HTR-8/SVneo (cell line): Measurements from ENCODE around the gene TNFAIP8L3.
"Not testable (repeated sequence)": the region's sequence is repeated elsewhere in the genome, so short reads cannot be mapped to it uniquely, and the experiment has no call there.

Experiments
- DNase-seq: peaks from one replicate; pipeline ENCODE4 v3.0.0; 2011; ENCODE audit warnings: low spot score, mixed read lengths; ENCODE audit not compliant: insufficient read length
- FAIRE-seq: peaks from 2 replicates; lab custom pipeline; 2011; peaks lifted over from hg19 to GRCh38; lab: Jason Lieb, UNC

The TNFAIP8L3 gene

DNA sequence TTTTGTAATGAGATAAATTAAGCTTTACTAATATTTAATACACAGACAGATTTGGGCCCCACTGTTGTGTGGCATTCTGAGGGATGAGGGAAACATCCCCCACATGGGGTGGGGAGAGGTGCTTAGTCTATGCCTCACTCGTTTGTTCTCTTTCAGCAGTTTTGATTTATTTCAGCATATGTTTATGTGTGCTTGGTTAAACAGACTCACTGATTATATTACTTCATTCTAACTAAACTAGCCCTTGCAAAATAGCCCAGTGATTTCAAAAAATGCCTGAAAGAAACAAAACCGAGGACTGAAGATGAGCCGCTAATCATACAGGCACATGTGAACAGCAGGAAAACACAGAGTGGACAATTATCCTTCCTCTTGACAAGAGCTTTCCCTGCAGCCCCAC, 27.2 kb downstream of the TNFAIP8L3 start:
- FAIRE-seq (no peak), DNase-seq (no peak)

DNA sequence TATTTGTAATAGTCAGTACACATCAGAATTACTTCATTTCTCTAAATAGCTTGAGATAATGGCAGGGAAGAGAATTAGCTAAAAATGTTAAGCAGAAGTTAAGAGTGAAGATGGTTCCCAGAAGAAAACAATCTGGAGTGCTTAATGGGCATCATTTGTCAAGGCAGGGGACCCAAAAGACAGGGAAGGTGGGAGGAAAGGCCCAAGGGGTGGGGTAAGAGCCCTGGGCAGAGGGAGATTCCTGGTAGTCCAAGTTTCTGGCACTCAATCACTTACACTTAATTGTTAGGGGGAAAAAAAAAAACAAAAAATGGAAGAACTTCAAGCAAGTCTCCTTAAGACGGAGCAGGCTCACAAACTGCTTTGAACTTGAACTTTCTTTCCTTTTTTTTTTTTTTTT, 28.9 kb downstream of the TNFAIP8L3 start:
- DNase-seq (no peak), FAIRE-seq (no peak)

GRCh38 chr15:51065261-51065660, 29.4 kb downstream of the TNFAIP8L3 start:
- no peak for DNase-seq

DNA sequence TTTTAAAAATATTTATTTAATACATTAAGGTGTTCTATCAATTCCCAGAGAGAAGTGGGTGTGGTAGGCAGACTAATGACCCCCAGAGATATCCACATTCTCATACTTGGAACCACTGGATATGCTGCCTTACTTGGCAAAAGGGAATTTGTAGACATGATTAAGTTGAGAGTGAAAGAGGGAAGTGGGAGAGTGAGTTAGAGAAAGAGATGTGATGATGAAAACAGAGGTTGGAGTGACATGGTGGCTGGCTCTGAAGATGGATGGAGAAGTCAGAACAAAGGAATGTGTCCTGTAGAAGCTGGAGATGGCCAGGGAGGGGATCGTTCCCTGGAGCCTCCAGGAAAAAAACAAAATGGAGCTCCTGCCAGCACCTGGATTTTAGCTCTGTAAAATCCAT, 32.0 kb downstream of the TNFAIP8L3 start:
- FAIRE-seq (no peak), DNase-seq (no peak)

More at GRCh38 chr15:51065261-51065660, 29.4 kb downstream of the TNFAIP8L3 start:
- FAIRE-seq, result no peak

DNA sequence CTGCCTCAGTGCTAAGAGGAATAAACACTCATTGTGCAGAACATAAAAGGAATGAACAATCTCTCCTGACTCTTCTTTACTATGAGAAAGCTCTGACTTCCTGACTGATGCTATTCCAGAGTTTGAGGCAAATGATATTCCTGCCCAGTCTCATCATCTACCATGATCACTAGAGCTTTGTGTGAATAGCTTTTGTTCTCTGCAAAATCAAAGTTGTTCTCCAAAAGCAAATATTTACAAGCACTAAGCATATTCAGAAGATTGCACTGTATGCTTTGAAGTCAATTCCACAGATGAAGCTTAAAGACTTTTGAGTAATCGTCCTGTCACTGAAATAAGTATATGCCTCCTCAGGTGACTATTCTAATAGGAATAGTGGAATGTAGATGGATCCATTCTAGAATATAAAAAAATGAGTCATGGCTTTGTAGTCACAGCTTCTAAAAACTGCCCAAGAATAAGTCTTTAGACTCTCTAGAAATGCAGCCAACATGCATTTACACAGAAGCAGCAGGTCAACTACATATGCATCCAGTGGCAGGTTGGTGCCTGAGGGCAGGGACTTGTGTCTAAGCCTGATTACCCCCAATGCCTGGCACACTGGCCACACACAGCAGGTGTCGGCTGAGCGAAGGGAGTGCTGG, 34.6 kb downstream of the TNFAIP8L3 start:
- DNase-seq (no peak), FAIRE-seq (no peak)

DNA sequence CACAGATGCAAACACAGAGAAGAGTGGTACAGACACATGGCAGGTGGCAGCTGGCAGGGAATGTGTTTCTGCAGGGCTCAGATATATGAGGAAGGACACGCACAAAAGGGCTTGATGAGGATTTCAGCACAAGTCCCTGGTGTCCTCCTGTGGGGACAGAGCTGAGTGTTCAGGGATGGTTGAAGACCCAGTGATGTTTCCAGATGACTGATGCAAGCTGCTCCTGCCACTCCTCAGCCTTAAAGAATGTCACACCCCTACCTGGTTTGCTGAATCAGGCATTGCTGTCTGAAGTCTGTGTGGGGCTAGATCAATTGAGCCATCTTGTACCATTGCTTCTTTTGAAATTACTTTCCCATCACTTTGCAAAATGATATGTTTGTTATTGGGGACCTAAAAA, 40.2 kb downstream of the TNFAIP8L3 start:
- DNase-seq (no peak), FAIRE-seq (no peak)

DNA sequence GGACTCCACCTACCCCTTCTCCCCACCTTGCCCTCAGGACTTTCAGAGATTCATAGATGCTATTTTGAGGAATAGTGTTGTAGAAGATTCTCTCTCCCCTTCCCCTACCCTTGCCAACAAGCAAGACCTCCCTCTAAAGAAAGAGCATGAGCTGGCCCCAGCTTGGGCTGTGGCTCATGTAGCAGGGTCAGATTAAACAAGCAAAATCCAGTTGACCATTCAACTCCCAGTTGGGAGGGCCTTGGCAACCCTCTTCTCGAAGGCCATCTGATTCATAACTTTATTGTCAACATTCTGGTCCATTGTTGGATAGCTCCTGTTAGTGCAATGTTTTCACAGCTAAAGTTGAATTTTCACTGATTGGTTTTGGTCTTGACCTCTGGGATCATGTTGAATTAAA, 41.1 kb downstream of the TNFAIP8L3 start:
- FAIRE-seq, result no peak
- DNase-seq, result no peak

DNA sequence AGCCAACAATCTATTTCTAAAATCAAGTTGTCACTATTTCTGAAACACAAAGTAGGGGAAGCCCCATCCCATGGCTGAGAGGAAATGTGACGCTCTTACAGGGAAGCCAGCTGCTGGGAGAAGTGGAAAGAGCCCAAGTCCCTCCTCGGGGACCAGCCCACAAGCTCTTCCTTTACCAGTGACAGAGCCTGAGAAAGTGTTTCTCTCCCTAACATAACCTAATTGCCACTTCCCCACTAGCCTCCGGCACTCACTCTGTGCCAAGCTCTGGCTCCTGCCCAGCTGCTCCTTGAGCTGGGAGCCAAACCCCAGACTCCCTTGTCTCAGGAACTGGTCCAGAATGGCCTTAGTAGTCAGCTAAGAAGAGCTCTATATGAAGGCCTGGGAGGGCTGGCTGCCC, 42.9 kb downstream of the TNFAIP8L3 start:
- DNase-seq (no peak), FAIRE-seq (no peak)

DNA sequence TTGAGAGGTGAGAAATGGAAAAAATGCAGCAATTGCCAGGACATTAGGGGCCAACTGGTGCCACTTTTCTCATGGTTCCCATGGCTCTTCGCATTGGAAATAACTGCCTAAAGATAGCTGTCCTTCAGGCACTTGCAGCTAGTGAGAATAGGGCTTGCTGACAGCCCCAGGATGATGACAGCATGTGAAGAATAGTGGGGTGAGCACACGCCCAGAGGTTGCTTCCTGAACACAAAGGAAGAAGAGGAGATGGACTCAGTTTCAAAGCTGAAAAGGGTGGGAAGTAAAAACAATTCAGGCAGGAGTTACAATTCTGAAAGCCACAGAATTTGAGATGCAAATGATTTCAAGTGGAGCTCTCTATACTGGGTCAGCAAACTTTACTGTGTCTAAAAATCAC, 45.6 kb downstream of the TNFAIP8L3 start:
- FAIRE-seq, result no peak

GRCh38 chr15:51048308-51048707, 46.4 kb downstream of the TNFAIP8L3 start:
- FAIRE-seq, result no peak
- no peak for DNase-seq

More for the DNA sequence above, 45.6 kb downstream of the TNFAIP8L3 start:
- no peak for DNase-seq

DNA sequence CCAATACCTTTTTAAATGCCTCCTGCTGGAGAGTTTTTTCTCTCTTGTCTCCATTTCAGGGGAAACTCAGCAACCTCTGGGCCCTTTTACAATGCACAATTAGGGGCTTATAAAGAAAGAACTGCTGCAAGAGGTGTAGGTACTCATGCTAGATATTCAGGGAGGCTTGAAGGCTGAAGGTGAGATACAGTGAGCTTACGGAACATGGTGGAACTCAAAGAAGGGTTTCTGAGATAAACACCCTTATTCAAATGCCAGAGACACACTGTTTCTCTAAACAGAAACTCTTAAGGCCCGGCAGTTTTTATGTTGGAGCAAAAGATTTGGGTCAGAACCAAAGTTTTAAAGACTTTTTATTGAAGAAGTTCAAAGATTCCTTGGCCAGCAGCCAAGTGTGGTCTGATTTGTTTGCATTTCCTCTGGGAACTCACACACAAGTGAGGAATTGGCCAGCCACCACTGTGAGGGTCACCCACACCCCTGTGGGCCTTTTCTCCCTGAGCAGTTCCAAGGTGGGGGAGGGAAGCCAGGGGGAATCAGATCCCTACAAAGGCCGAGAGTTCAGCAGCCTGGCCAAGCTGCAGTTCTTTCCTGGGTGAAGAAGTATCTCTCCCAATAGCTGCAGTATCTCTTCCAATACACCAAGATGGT, 47.8 kb downstream of the TNFAIP8L3 start:
- DNase-seq, result no peak
- no peak for FAIRE-seq

DNA sequence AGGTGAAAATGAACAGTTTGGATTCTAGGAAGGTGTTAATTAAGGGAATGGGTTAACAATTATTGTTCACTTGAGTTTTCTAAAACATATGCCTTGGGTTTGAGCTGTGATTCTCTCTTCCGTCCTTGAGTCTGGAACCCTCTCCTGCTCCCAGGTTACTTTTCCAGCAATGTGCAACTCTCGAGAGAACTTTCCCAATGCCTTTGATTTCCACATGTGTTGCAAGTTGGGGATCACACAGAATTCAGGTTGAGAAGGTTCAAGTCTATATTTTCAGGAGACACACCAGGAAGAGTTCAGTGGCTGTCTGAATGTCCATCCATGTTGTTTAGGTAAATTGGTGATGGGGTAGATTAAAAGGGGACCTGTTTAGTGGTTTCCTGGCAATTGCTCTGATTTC, 48.7 kb downstream of the TNFAIP8L3 start:
- FAIRE-seq, result no peak

GRCh38 chr15:51044037-51044727, 50.5 kb downstream of the TNFAIP8L3 start:
- FAIRE-seq (no peak), DNase-seq (no peak)

More for the DNA sequence above, 48.7 kb downstream of the TNFAIP8L3 start:
- no peak for DNase-seq

DNA sequence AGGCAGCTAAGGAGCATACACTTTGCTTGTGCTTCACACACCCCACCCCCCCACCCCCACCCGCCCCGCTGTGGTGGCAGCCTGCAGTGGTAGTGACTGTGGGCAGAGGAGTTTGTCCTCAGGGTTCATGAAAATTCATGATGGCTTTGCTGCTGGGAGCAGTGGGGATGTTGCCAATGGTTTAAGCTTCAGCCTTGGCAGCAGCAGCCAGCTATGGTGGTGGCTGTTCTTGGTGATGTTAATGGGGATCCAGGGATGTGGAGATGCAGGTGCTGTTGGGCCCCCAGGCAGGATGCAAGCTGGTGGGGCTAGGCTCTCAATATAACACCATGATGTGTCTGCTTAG, 55.8 kb downstream of the TNFAIP8L3 start:
- no peak for FAIRE-seq
- DNase-seq, result no peak

DNA sequence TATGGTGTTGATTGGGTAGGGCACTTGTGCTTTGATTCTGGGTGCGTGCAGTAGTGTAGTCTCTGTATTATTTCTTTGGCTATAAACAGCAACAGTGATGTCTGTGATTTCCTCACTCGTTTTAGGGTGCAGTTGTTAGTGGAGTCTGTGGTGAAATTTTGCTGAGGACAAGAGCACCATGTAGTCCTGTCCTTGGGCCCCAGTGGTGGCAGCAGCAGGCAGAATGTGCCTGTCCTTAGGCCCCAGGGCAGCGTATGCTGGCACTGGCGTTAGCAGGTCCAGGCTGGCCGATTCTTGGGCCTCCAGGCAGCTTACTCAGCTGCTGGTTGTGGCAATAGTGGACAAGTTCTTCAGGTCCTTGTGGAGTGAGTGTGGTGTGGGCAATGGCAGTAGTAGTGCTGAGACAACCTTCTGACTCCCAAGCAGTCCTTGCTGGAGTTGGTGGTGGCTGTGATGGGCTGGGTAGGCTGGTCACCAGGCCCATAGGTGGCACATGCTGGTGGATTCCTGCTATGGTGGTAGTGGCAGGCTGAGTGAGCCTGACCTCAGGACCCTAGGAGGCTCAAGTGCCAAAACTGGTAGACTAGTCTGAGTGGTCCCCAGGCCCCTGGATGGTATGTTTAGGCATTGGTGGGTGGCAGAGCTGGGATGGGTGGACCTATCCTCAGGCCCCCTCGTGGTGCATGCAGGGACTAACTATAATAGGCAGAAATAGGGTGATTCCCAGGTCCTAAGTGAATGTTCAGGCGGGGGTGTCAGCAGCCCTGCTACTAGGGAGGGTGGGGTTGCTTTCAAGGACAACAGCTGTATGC, 56.3 kb downstream of the TNFAIP8L3 start:
- no peak for FAIRE-seq
- DNase-seq, result no peak

- FAIRE-seq, DNase-seq: not testable (repeated sequence)
These were observed 57.2 kb downstream of the TNFAIP8L3 start for GRCh38 chr15:51037474-51037873.

- FAIRE-seq (no peak), DNase-seq (no peak)
These were observed 63.9 kb downstream of the TNFAIP8L3 start for GRCh38 chr15:51030649-51031316.

GRCh38 chr15:51025454-51025846, 69.3 kb downstream of the TNFAIP8L3 start:
- DNase-seq (no peak), FAIRE-seq (no peak)

DNA sequence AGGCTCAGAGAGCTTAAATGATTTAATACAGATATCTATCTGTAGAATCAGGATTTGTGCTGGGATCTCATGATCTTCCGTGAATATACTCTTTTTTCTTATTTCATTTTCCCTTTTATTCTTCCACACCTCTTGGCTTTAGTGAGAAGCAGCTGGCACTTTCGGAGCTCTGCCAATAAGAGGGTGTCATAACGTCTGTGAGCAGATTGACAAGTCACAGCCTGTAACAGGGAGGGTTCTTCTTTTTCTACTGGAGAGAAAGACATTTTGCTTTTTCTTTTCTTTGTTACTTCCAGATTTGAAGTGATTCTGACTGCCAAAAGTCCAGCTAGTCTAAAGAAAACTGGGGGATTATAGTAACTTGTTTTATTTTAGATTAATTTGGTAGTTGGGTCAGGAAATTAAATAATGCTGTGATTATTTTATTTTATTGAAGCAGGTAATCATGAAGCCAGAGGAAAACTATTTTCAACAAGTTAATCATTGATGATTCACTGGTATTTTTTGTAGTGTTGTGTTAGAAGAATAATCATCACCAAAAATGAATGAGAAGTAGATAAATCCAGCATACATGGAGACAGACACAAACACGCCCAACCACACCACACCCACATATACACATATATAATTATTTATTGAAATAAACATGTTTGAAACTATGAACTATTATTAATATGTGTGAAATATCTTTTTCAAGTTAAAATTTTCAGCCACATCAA, 69.8 kb downstream of the TNFAIP8L3 start:
- no peak for FAIRE-seq
- DNase-seq, result no peak

DNA sequence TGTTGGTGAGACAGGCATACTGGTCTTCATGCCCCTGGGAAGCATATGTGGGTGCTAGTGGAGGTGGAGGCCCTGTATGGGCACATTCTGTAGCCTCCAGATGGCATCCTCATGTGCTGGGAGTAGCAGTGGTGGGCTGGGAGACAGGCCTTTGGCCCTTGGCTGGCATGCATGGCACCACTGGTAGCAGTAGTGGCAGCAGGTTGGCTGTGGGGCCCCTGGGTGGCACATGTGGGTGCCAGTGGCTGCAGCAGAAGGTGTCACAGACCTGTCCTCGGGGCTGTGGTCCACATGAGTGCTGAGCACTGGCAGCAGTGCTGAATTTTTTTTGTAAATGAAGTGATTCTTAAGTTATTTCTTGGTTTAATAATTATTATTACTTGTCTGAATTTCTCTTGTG, 71.2 kb downstream of the TNFAIP8L3 start:
- FAIRE-seq, result no peak
- DNase-seq, result no peak
